ENCODE results near the gene CTU2. TPM values are rescaled to one million over a fixed set of nuclear protein-coding genes. Genes with fewer than 3 reads are reported as not detected.

The CTU2 gene
- total RNA-seq, 1 donor from 2014 or later: 18.3 TPM

- Histone ChIP-seq H3K9ac (ENCODE audit: low read length) (no peak overlapping the region), H3K4me1 (ENCODE audit: insufficient read depth, low read length) (peaks cover 12% of the 10 kb centered on the region), H3K36me3 (ENCODE audit: insufficient read depth, low read length) (no peaks in the 10 kb centered on the region), H3K27me3 (ENCODE audit: insufficient read depth, low read length) (no peaks in the 10 kb centered on the region), H3K4me3 (ENCODE audit: insufficient read depth, low read depth, low read length) (no peak overlapping the region), H2AFZ (ENCODE audit: low read depth, low read length) (no peak overlapping the region), H3K27ac (ENCODE audit: low read depth, low read length) (no peak overlapping the region), H3K4me2 (ENCODE audit: low read length) (no peak overlapping the region), H3K9me3 (ENCODE audit: insufficient read depth, low read depth, low read length) (no peaks in the 10 kb centered on the region), H4K20me1 (ENCODE audit: insufficient read depth, low read length) (peaks cover 61% of the 10 kb centered on the region), H3K79me2 (ENCODE audit: insufficient read depth, low read length) (peaks cover 11% of the 10 kb centered on the region)
- peaks cover 9% of the 10 kb centered on the region for H3K4me1 Mint-ChIP-seq (ENCODE audit: low read depth, unreplicated experiment)
- no peaks in the 10 kb centered on the region for H3K27me3 Mint-ChIP-seq (ENCODE audit: low read depth, unreplicated experiment)
- DNase-seq (ENCODE audit: low read depth) (no peak), FAIRE-seq (no peak)
- H3K4me3 Mint-ChIP-seq (ENCODE audit: unreplicated experiment): no peak overlapping the region
- peaks cover 5% of the 10 kb centered on the region for H3K36me3 Mint-ChIP-seq (ENCODE audit: low read depth, unreplicated experiment)
- no peak for TF ChIP-seq EZH2 (IDR thresholded peaks at IDR 0.05; ENCODE audit: insufficient read depth, low read length)
- TF ChIP-seq CTCF (IDR thresholded peaks at IDR 0.05; ENCODE audit: insufficient read depth, low read depth, low read length): no peak
- no peaks in the 10 kb centered on the region for H3K9me3 Mint-ChIP-seq (ENCODE audit: unreplicated experiment)
- H3K27ac Mint-ChIP-seq (ENCODE audit: unreplicated experiment): no peak overlapping the region
These were observed 26.1 kb downstream of the CTU2 start for GRCh38 chr16:88732172-88732960.

GRCh38 chr16:88732961-88733294 is 26.6 kb downstream of the CTU2 start:
- H3K9me3 Mint-ChIP-seq (ENCODE audit: unreplicated experiment): no peaks in the 10 kb centered on the region
- Histone ChIP-seq H3K36me3 (ENCODE audit: insufficient read depth, low read length) (no peaks in the 10 kb centered on the region), H3K4me2 (ENCODE audit: low read length) (no peak overlapping the region), H2AFZ (ENCODE audit: low read depth, low read length) (no peak overlapping the region), H3K27me3 (ENCODE audit: insufficient read depth, low read length) (no peaks in the 10 kb centered on the region), H3K4me3 (ENCODE audit: insufficient read depth, low read depth, low read length) (no peak overlapping the region), H3K4me1 (ENCODE audit: insufficient read depth, low read length) (peaks cover 12% of the 10 kb centered on the region), H3K9me3 (ENCODE audit: insufficient read depth, low read depth, low read length) (no peaks in the 10 kb centered on the region), H3K27ac (ENCODE audit: low read depth, low read length) (no peak overlapping the region), H4K20me1 (ENCODE audit: insufficient read depth, low read length) (peaks cover 64% of the 10 kb centered on the region), H3K79me2 (ENCODE audit: insufficient read depth, low read length) (peaks cover 11% of the 10 kb centered on the region), H3K9ac (ENCODE audit: low read length) (no peak overlapping the region)
- DNase-seq (ENCODE audit: low read depth) (no peak), FAIRE-seq (no peak)
- peaks cover 5% of the 10 kb centered on the region for H3K36me3 Mint-ChIP-seq (ENCODE audit: low read depth, unreplicated experiment)
- no peak for TF ChIP-seq EZH2 (IDR thresholded peaks at IDR 0.05; ENCODE audit: insufficient read depth, low read length)
- no peak overlapping the region for H3K4me3 Mint-ChIP-seq (ENCODE audit: unreplicated experiment)
- H3K4me1 Mint-ChIP-seq (ENCODE audit: low read depth, unreplicated experiment): peaks cover 9% of the 10 kb centered on the region
- no peak overlapping the region for H3K27ac Mint-ChIP-seq (ENCODE audit: unreplicated experiment)
- no peaks in the 10 kb centered on the region for H3K27me3 Mint-ChIP-seq (ENCODE audit: low read depth, unreplicated experiment)

- Histone ChIP-seq H3K9ac (ENCODE audit: low read length) (no peak overlapping the region), H3K9me3 (ENCODE audit: insufficient read depth, low read depth, low read length) (no peaks in the 10 kb centered on the region), H3K27ac (ENCODE audit: low read depth, low read length) (no peak overlapping the region), H3K4me1 (ENCODE audit: insufficient read depth, low read length) (peaks cover 12% of the 10 kb centered on the region), H2AFZ (ENCODE audit: low read depth, low read length) (no peak overlapping the region), H4K20me1 (ENCODE audit: insufficient read depth, low read length) (peaks cover 72% of the 10 kb centered on the region), H3K27me3 (ENCODE audit: insufficient read depth, low read length) (no peaks in the 10 kb centered on the region), H3K79me2 (ENCODE audit: insufficient read depth, low read length) (peaks cover 11% of the 10 kb centered on the region), H3K36me3 (ENCODE audit: insufficient read depth, low read length) (no peaks in the 10 kb centered on the region), H3K4me2 (ENCODE audit: low read length) (no peak overlapping the region), H3K4me3 (ENCODE audit: insufficient read depth, low read depth, low read length) (no peak overlapping the region)
- Mint-ChIP-seq H3K27me3 (ENCODE audit: low read depth, unreplicated experiment) (no peaks in the 10 kb centered on the region), H3K27ac (ENCODE audit: unreplicated experiment) (no peak overlapping the region), H3K9me3 (ENCODE audit: unreplicated experiment) (no peaks in the 10 kb centered on the region), H3K4me1 (ENCODE audit: low read depth, unreplicated experiment) (peaks cover 9% of the 10 kb centered on the region), H3K4me3 (ENCODE audit: unreplicated experiment) (no peak overlapping the region), H3K36me3 (ENCODE audit: low read depth, unreplicated experiment) (peaks cover 5% of the 10 kb centered on the region)
- no peak for DNase-seq (ENCODE audit: low read depth)
- no peak for TF ChIP-seq CTCF (IDR thresholded peaks at IDR 0.05; ENCODE audit: insufficient read depth, low read depth, low read length)
- no peak for TF ChIP-seq EZH2 (IDR thresholded peaks at IDR 0.05; ENCODE audit: insufficient read depth, low read length)
- no peak for FAIRE-seq
These were observed 27.5 kb downstream of the CTU2 start for GRCh38 chr16:88733630-88734360.

Measured in astrocyte (in vitro differentiated cells and primary cell).